GM18517 (cell line): ENCODE results near the gene SLC6A6.

ENCODE experiments used
- ATAC-seq: cut with Tn5 transposase; IDR thresholded peaks from one replicate; pipeline ENCODE4 v1.9.1; 2021; ENCODE audit warnings: mild to moderate bottlenecking, moderate library complexity; ENCODE audit not compliant: unreplicated experiment

Gene SLC6A6

DNA sequence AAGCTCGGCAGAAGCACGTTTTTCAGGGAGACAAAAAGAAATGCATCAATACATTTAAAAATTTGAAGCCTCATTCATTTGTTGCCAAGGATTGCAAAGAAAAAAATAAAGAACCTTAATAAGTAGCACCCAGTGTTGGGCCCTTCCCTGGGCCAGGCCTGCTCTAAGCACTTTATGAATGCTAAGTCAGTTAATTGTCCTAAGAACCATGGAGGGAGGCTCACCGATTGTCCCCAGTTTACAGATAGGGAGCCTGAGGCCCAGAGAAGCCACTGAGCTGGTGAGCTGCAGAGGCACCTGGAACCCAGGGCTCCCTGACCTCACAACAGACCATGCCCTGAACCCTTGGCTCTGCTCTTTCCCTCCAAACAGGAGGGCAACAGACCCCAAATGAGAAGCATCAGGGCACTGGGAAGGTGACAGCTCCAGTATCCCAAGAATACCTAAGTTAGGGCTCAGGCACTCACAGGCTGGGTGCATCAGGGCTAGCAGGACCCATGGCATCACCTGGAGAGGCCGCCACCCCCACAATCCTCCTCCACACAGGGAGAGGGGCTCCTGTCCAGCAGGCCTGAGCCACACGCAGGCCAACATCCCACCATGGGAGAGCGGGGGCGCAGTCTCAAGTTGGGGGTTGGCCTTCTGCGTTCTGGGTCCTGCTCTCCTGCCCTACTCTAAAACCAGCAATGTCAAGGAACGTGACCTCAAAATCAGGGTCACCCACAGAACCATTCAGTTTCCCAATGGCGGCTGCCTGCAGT lies 133.8 kb downstream of the SLC6A6 start:
- no peak for ATAC-seq

- ATAC-seq, result no peak
Observed at GRCh38 chr3:14536837-14537589, 134.6 kb downstream of the SLC6A6 start.

DNA sequence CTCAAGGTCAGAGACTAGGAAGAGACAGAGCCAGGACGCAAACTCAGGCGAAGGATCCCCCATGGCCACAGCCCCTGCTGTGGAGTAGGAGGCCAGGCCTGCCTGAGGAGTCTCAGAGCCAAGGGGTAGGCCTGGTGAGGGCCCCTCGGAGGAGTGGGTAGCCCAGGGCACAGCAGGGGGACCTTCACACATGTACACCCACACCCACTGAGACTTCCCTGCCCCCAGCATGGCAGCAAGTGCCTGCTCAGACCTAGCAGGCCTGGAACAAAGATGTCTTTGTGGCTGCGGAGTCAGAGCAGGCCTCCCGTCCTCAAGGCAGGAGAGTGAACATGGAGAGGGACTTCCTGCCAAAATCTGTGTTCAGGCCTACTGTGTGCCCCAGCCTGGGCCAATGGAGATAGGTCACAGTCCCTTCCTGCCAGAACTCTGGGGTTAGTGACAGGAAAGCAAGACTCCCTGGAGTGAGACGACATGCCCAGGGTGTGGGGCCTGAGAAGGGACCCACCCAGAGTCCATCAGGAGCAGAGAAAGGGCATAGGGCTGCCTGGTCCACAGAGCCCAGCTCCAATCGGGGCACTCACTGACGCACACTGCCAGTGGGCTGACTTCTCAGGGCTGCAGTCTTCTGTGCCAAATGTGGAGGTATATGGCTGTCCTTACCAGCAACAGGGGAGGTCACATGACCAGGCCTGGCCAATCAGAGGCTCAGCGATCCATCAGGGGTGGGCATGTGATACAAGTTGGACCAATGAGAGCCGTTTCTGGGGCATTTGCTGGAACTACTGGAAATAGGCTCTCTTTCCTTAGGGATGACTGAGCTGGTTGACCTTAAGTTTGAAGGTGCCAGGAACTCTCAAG lies 135.4 kb downstream of the SLC6A6 start:
- ATAC-seq, result no peak

- no peak for ATAC-seq
Observed at GRCh38 chr3:14538451-14539088, 136.2 kb downstream of the SLC6A6 start.
